ENCODE measurements around the gene ADRA2B. TPM values are rescaled to one million over a fixed set of nuclear protein-coding genes. Genes with fewer than 3 reads are reported as not detected.
"Not testable (repeated sequence)": the region's sequence is repeated elsewhere in the genome, so short reads cannot be mapped to it uniquely, and the experiment has no call there.

Gene ADRA2B
- total RNA-seq, 2 donors from 2014 or later = 0.09 to 1.3 TPM

DNA sequence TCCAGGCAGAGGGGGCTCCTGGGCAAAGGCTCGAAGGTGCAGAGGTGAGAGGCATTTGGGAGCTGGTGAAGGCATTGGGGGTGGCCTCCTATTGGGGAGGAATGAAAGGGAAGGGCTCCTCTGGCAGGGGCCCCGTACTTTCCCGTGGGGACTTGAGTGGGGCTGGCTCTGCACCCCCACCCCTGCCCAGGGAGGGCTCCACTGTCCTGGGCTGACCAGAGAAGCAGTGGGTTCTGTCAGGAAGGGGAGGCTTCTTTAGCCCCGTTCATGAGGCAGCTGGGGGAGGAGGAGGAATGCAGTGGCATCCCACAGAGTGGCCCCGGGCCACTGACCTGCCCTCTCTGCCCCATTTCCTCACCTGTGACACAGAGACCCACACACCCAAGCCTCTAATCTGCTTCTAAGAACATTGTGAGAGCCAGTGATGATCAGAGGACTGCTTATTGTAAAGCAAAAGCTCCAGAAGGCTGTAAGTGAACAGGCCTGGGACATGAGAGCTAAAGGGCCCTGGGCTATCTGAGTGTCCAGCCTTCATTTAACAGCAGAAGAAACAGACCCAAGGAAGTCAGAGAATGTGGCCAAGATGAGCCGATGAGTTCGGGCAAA lies 43.1 kb downstream of the ADRA2B start:
- Mint-ChIP-seq H3K27ac (no peak overlapping the region), H3K27me3 (peaks cover 8% of the 10 kb centered on the region), H3K36me3 (ENCODE audit: low read depth) (no peaks in the 10 kb centered on the region), H3K9me3 (peaks cover 6% of the 10 kb centered on the region), H3K4me3 (no peak overlapping the region), H3K4me1 (no peaks in the 10 kb centered on the region)
- ATAC-seq (replicated peaks) = no peak

DNA sequence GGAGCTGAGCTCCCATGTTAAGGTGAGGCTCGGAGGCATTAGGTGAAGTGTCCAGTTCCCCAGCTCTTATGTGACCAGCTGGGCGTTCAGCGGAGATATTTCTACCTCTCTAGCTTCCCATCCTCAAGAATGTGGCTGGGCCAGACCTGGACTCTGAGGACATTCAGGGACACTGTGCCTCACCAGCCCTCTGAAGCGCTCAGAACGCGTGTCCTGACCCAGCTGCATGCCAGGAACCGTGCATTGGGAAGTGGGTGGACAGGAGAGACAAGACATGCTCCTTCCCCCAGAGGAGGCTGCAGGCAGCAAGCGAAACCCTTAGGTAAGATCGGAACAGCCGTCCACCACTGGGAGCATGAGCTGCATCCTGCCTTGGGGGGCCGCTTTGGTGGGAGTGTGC lies 43.6 kb downstream of the ADRA2B start:
- Mint-ChIP-seq H3K9me3 (peaks cover 6% of the 10 kb centered on the region), H3K27me3 (peaks cover 8% of the 10 kb centered on the region), H3K27ac (no peak overlapping the region), H3K4me1 (no peaks in the 10 kb centered on the region), H3K36me3 (ENCODE audit: low read depth) (no peaks in the 10 kb centered on the region), H3K4me3 (no peak overlapping the region)
- ATAC-seq (replicated peaks) = no peak

DNA sequence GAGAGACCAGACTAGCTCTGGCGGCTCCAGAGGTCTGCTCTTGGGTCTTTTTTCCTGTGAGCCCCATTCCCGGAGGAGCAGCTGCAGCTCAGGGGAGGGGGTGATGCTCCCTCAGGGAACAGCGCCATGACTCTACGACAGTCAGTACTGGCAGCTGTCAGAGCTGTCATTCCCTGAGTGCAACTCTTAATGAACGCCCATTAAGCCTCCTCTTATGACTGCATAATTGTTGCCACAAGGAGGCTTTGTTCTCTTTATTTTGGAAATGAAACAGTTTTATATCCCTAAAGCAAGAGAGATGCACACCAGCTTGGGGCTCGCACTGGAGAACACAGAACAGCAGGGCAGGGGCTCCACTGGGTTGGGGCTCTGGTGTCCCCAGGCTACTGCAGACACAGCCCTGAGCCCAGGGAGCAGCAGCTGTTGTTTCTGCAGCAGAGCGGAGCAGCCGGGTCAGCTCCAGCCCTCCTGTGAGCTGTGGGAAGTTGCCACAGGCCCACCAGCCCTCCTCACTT lies 44.3 kb downstream of the ADRA2B start:
- ATAC-seq (replicated peaks); H3K4me3 Mint-ChIP-seq; H3K4me1 Mint-ChIP-seq; H3K27me3 Mint-ChIP-seq; H3K27ac Mint-ChIP-seq; H3K36me3 Mint-ChIP-seq (ENCODE audit: low read depth); H3K9me3 Mint-ChIP-seq: not testable (repeated sequence)

- ATAC-seq (replicated peaks); H3K27ac Mint-ChIP-seq; H3K4me1 Mint-ChIP-seq; H3K27me3 Mint-ChIP-seq; H3K9me3 Mint-ChIP-seq; H3K4me3 Mint-ChIP-seq; H3K36me3 Mint-ChIP-seq (ENCODE audit: low read depth): not testable (repeated sequence)
Observed at GRCh38 chr2:96071087-96071976, 45.0 kb downstream of the ADRA2B start.

GRCh38 chr2:96070351-96070750 lies 46.0 kb downstream of the ADRA2B start:
- H3K4me3 Mint-ChIP-seq; ATAC-seq (replicated peaks); H3K27ac Mint-ChIP-seq; H3K4me1 Mint-ChIP-seq; H3K27me3 Mint-ChIP-seq; H3K9me3 Mint-ChIP-seq; H3K36me3 Mint-ChIP-seq (ENCODE audit: low read depth): not testable (repeated sequence)

- not testable (repeated sequence) for H3K36me3 Mint-ChIP-seq (ENCODE audit: low read depth); H3K27me3 Mint-ChIP-seq; H3K4me1 Mint-ChIP-seq; ATAC-seq (replicated peaks); H3K4me3 Mint-ChIP-seq; H3K9me3 Mint-ChIP-seq; H3K27ac Mint-ChIP-seq
Observed at GRCh38 chr2:96069878-96070277, 46.5 kb downstream of the ADRA2B start.

GRCh38 chr2:96067902-96068581 lies 48.3 kb downstream of the ADRA2B start:
- H3K27ac Mint-ChIP-seq = peak overlapping the region; percentile 9
- not testable (repeated sequence) for H3K27me3 Mint-ChIP-seq; H3K4me1 Mint-ChIP-seq; ATAC-seq (replicated peaks); H3K9me3 Mint-ChIP-seq; H3K4me3 Mint-ChIP-seq; H3K36me3 Mint-ChIP-seq (ENCODE audit: low read depth)

GRCh38 chr2:96067098-96067660 lies 49.2 kb downstream of the ADRA2B start:
- not testable (repeated sequence) for H3K36me3 Mint-ChIP-seq (ENCODE audit: low read depth); H3K4me3 Mint-ChIP-seq; ATAC-seq (replicated peaks); H3K4me1 Mint-ChIP-seq; H3K27me3 Mint-ChIP-seq; H3K9me3 Mint-ChIP-seq
- peak overlapping the region; percentile 9 for H3K27ac Mint-ChIP-seq

DNA sequence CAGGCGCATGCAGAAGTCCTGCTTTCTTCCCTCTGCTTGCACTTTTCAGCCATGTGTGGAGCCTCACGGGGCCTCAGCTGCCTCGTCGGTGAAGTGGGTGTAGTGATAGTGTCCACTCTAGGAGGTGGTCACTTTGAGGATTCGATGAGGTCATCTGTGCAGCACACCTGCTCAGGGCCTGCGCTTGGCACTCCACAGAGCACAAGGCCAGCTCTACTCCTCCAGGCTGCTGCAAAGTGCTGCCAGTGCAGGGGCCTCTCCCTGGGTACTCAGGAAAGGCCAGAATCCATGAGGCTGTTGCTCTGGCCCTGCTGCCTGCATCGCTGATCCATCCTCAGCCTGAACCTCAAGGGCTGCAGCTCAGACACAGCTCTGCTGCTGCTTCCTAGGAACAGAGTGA lies 49.9 kb downstream of the ADRA2B start:
- H3K27me3 Mint-ChIP-seq; H3K27ac Mint-ChIP-seq; H3K9me3 Mint-ChIP-seq; H3K4me3 Mint-ChIP-seq; H3K36me3 Mint-ChIP-seq (ENCODE audit: low read depth); ATAC-seq (replicated peaks); H3K4me1 Mint-ChIP-seq: not testable (repeated sequence)

DNA sequence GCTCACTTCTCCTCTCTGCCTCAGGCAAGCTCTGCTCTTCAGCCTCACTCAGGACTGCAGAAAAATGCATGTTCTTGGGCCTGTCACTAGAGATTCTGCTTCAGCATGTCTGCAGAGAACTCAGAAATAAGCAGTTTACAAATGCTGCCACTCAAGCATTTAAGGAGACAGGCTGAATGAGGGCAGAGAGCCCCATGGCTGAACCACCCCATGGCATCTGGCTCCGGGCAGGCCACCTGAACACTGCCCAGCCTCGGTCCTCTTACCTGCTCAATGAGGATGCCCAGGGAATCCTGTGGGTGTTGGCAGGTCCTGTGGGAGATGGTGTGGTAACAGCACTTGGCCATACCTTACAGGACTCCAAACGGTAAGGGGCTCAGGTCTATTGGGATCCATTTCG lies 50.4 kb downstream of the ADRA2B start:
- not testable (repeated sequence) for H3K4me1 Mint-ChIP-seq; H3K27me3 Mint-ChIP-seq; H3K9me3 Mint-ChIP-seq; ATAC-seq (replicated peaks); H3K36me3 Mint-ChIP-seq (ENCODE audit: low read depth); H3K27ac Mint-ChIP-seq; H3K4me3 Mint-ChIP-seq

GRCh38 chr2:96065381-96065930 lies 50.9 kb downstream of the ADRA2B start:
- no peak overlapping the region for H3K27ac Mint-ChIP-seq
- no peak for ATAC-seq (replicated peaks)
- H3K27me3 Mint-ChIP-seq = no peaks in the 10 kb centered on the region
- no peak overlapping the region for H3K4me3 Mint-ChIP-seq
- no peaks in the 10 kb centered on the region for H3K9me3 Mint-ChIP-seq
- H3K4me1 Mint-ChIP-seq = no peaks in the 10 kb centered on the region
- no peaks in the 10 kb centered on the region for H3K36me3 Mint-ChIP-seq (ENCODE audit: low read depth)

GRCh38 chr2:96064760-96065159 lies 51.6 kb downstream of the ADRA2B start:
- not testable (repeated sequence) for H3K27ac Mint-ChIP-seq; H3K27me3 Mint-ChIP-seq; ATAC-seq (replicated peaks); H3K9me3 Mint-ChIP-seq; H3K36me3 Mint-ChIP-seq (ENCODE audit: low read depth); H3K4me3 Mint-ChIP-seq; H3K4me1 Mint-ChIP-seq

GRCh38 chr2:96064047-96064675 lies 52.2 kb downstream of the ADRA2B start:
- not testable (repeated sequence) for H3K9me3 Mint-ChIP-seq, H3K4me3 Mint-ChIP-seq, H3K27ac Mint-ChIP-seq

More at GRCh38 chr2:96064047-96064675, 52.2 kb downstream of the ADRA2B start:
- not testable (repeated sequence) for H3K27me3 Mint-ChIP-seq; H3K4me1 Mint-ChIP-seq; ATAC-seq (replicated peaks); H3K36me3 Mint-ChIP-seq (ENCODE audit: low read depth)
